IMR-90 (cell line): ENCODE data around the gene IER5L. TPM values are rescaled to one million over a fixed set of nuclear protein-coding genes. Genes with fewer than 3 reads are reported as not detected.
A peak's percentile ranks its signal among the peaks of the same experiment; 100 is the strongest.
"Not testable (repeated sequence)": the region's sequence is repeated elsewhere in the genome, so short reads cannot be mapped to it uniquely, and the experiment has no call there.

Source experiments
- ATAC-seq: fragments of 200-7000 bp; cut with Tn5 transposase; 2 replicates; pipeline ENCODE4 v1.9.1; 2020; ENCODE audit warnings: low read depth, mild to moderate bottlenecking, moderate library complexity
- BruUV-seq: library from RNA; stranded (reverse); fragments of 400-500 nt; replicated peaks from 2 replicates; lab custom pipeline; 2021; lab: Mats Ljungman, UMichigan
- CTCF ChIA-PET: fragments of 300-600 bp; formaldehyde crosslinking; extraction: SDS; loops from one replicate; lab custom pipeline; 2021; ENCODE audit warnings: antibody characterized with exemption; lab: Yijun Ruan, JAX
- POLR2A ChIA-PET: fragments of 300-600 bp; sonication (Branson Sonifier 250); formaldehyde crosslinking; loops from one replicate; lab custom pipeline; 2022; ENCODE audit warnings: antibody characterized with exemption; ENCODE audit not compliant: unreplicated experiment; lab: Charles Lee
- DNase-seq: peaks from one replicate; pipeline ENCODE4 v3.0.0; 2013
- H2AFZ ChIP-seq: replicated peaks from 2 replicates; pipeline ENCODE3; 2013; ENCODE audit warnings: low read length, mild to moderate bottlenecking; ENCODE audit not compliant: poor library complexity
- H2AK5ac ChIP-seq: 2 replicates; pipeline ENCODE4 v1.6.1; 2013; ENCODE audit warnings: low read depth, low read length, inconsistent platforms
- H2AK9ac ChIP-seq: replicated peaks from 2 replicates; pipeline ENCODE3; 2013; ENCODE audit warnings: mild to moderate bottlenecking, low read depth, low read length, moderate library complexity; ENCODE audit not compliant: poor library complexity
- H2BK120ac ChIP-seq: 2 replicates; pipeline ENCODE4 v1.6.1; 2013; ENCODE audit warnings: low read depth, low read length, inconsistent platforms
- H2BK15ac ChIP-seq: 3 replicates; pipeline ENCODE4 v1.6.1; 2013; ENCODE audit warnings: low read depth, low read length, inconsistent platforms
- H2BK20ac ChIP-seq: 2 replicates; pipeline ENCODE4 v1.6.1; 2013; ENCODE audit warnings: low read depth, mild to moderate bottlenecking, inconsistent platforms, low read length, moderate library complexity
- H2BK5ac ChIP-seq: 2 replicates; pipeline ENCODE4 v1.6.1; 2013; ENCODE audit warnings: mild to moderate bottlenecking, low read depth, low read length, inconsistent platforms; ENCODE audit not compliant: poor library complexity, severe bottlenecking
- H3K14ac ChIP-seq: replicated peaks from 2 replicates; pipeline ENCODE4 v1.6.1; 2013; ENCODE audit warnings: low read depth, low read length, inconsistent platforms
- H3K18ac ChIP-seq: 2 replicates; pipeline ENCODE4 v1.6.1; 2013; ENCODE audit warnings: low read depth, low read length, control low read depth
- H3K23ac ChIP-seq: 2 replicates; pipeline ENCODE4 v1.6.1; 2013; ENCODE audit warnings: low read depth, low read length, inconsistent platforms
- H3K27ac ChIP-seq: 2 replicates; pipeline ENCODE4 v1.5.1; 2013; ENCODE audit warnings: mild to moderate bottlenecking, control low read depth, low read length; ENCODE audit not compliant: insufficient read depth
- H3K27me3 ChIP-seq: 2 replicates; pipeline ENCODE4 v1.6.1; 2013; ENCODE audit warnings: low read length; ENCODE audit not compliant: control insufficient read depth, insufficient read depth
- H3K36me3 ChIP-seq: 2 replicates; pipeline ENCODE4 v1.6.1; 2013; ENCODE audit warnings: low read length, mixed read lengths; ENCODE audit not compliant: control insufficient read depth, insufficient read depth
- H3K4ac ChIP-seq: 2 replicates; pipeline ENCODE4 v1.6.1; 2013; ENCODE audit warnings: low read depth, low read length, inconsistent platforms
- H3K4me1 ChIP-seq: 2 replicates; pipeline ENCODE4 v1.6.1; 2013; ENCODE audit warnings: low read length, mixed read lengths; ENCODE audit not compliant: control insufficient read depth, insufficient read depth
- H3K4me2 ChIP-seq: 2 replicates; pipeline ENCODE4 v1.6.1; 2013; ENCODE audit warnings: low read depth, mild to moderate bottlenecking, control low read depth, low read length, moderate library complexity
- H3K4me3 ChIP-seq: 2 replicates; pipeline ENCODE4 v1.5.1; 2013; ENCODE audit warnings: low read depth, mild to moderate bottlenecking, control low read depth, low read length, moderate library complexity; ENCODE audit not compliant: insufficient read depth
- H3K56ac ChIP-seq: 2 replicates; pipeline ENCODE4 v1.6.1; 2013; ENCODE audit warnings: low read length, inconsistent platforms; ENCODE audit not compliant: insufficient read depth; ENCODE audit errors: extremely low read depth
- H3K79me1 ChIP-seq, 2 experiments: 2 replicates each; pipeline ENCODE4 v1.6.1; 2013; ENCODE audit warnings: low read length in 2 of 2, inconsistent platforms in 1 of 2, low read depth in 1 of 2
- H3K9ac ChIP-seq: 2 replicates; pipeline ENCODE4 v1.6.1; 2013; ENCODE audit warnings: low read depth, low read length, control low read depth
- H3K9me1 ChIP-seq: 2 replicates; pipeline ENCODE4 v1.6.1; 2013; ENCODE audit warnings: low read length, inconsistent platforms; ENCODE audit not compliant: insufficient read depth
- H3K9me3 ChIP-seq: 2 replicates; pipeline ENCODE4 v1.6.1; 2013; ENCODE audit warnings: low read length; ENCODE audit not compliant: control insufficient read depth, insufficient read depth
- H4K20me1 ChIP-seq: 2 replicates; pipeline ENCODE4 v1.6.1; 2013; ENCODE audit warnings: low read length, inconsistent platforms; ENCODE audit not compliant: insufficient read depth
- H4K5ac ChIP-seq: 2 replicates; pipeline ENCODE4 v1.6.1; 2013; ENCODE audit warnings: mild to moderate bottlenecking, low read depth, low read length, control low read depth
- H4K8ac ChIP-seq, 2 experiments: 2 replicates each; pipeline ENCODE4 v1.6.1; 2013; ENCODE audit warnings: low read depth in 2 of 2, low read length in 2 of 2, control low read depth in 1 of 2, inconsistent platforms in 1 of 2
- H4K91ac ChIP-seq: 2 replicates; pipeline ENCODE4 v1.6.1; 2013; ENCODE audit warnings: low read depth, low read length, inconsistent platforms; ENCODE audit not compliant: insufficient read depth
- CEBPB ChIP-seq: IDR thresholded peaks from 2 replicates; pipeline ENCODE4 v1.6.1; 2012; ENCODE audit warnings: low read depth, low read length, improper control_type of control experiment
- MAFK ChIP-seq: IDR thresholded peaks from 2 replicates; pipeline ENCODE4 v1.6.1; 2012; ENCODE audit warnings: low read depth, low read length, improper control_type of control experiment
- WGBS, 2 experiments: methylation state at CpG; one replicate each; pipeline versions ENCODE4 v1.1.5 to v1.1.7; 2013; ENCODE audit warnings: missing lambda C conversion rate in 2 of 2; ENCODE audit not compliant: insufficient read length in 1 of 2; ENCODE audit errors: extremely low coverage in 2 of 2; 5-methylcytosine and 5-hydroxymethylcytosine counted together
- dilution Hi-C: fragments of 300-500 bp; cut with HindIII; formaldehyde crosslinking; loops from one replicate; pipeline ENCODE4 v1.14.3; 2018; ENCODE audit warnings: low sequenced_read_pairs; ENCODE audit not compliant: unreplicated experiment
- in situ Hi-C: fragments of 300-500 bp; cut with MboI; formaldehyde crosslinking; loops from 3 replicates; pipeline ENCODE4 v1.14.3; 2019; ENCODE audit warnings: low sequenced_read_pairs, inconsistent platforms, mixed read lengths
- intact Hi-C: fragments of 100-400 bp; cut with micrococcal nuclease; formaldehyde crosslinking; loops from 2 replicates; pipeline ENCODE4 v1.10.0; 2022
- polyA plus RNA-seq, 3 experiments: library from polyadenylated mRNA; depleted of rRNA; stranded (reverse); fragments of >200 nt; gene quantifications; 2 replicates each; pipeline ENCODE4 v1.2.3, GENCODE V29; 2012; ENCODE audit warnings: low replicate concordance in 1 of 3
- total RNA-seq: library from RNA; depleted of rRNA; stranded (reverse); fragments of >200 nt; gene quantifications from 2 replicates; pipeline ENCODE4 v1.2.3, GENCODE V29; 2012

Gene IER5L
- total and polyA plus RNA-seq, 2 of the 4 experiments (the other 2 are of a cell fraction), result 12.5 to 13.4 TPM

DNA sequence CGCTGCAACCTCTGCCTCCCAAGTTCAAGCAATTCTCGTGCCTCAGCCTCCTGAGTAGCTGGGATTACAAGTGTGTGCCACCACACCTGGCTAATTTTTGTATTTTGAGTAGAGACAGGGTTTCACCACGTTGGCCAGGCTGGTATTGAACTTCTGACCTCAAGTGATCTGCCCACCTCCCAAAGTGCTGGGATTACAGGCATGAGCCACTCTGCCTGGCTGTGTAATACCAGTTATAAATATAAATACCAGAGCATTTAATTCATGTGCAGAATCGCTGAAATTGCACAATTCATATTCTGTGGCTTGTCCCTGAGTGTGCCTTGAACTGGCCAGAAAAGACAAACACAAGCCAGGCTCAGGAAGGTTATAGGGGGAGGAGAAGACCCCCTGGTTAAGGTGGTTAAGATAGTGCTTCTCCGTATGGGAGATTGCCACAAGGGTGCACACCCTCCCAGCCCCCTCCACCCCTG is 14.8 kb downstream of the IER5L start:
- peak overlapping the region; percentile 9; the same call in 1 of the 2 replicates for H3K27ac ChIP-seq
- H3K36me3 ChIP-seq, H2BK15ac ChIP-seq, H4K91ac ChIP-seq, H3K4me3 ChIP-seq, H4K5ac ChIP-seq, in situ Hi-C loops, H3K9ac ChIP-seq, intact Hi-C loops, H3K14ac ChIP-seq, H3K18ac ChIP-seq, dilution Hi-C loops, H3K27me3 ChIP-seq, POLR2A ChIA-PET, H4K20me1 ChIP-seq, H3K23ac ChIP-seq, H3K56ac ChIP-seq, H3K9me3 ChIP-seq, H3K4me2 ChIP-seq, H2AFZ ChIP-seq, BruUV-seq, H2BK20ac ChIP-seq: not testable (repeated sequence)
- H3K79me1 ChIP-seq, result peaks cover 0 to 26% of the 10 kb centered on the region in 2 experiments; a peak in 2 of 4 replicates
- peak overlapping the region; percentile 76 for H2AK9ac ChIP-seq
- peak overlapping the region; percentile 60; the same call in 1 of the 2 replicates for H2BK120ac ChIP-seq
- CTCF ChIA-PET, result interaction anchor here (2.4 kb wide), 1 partner anchor 20 kb away, joined by 5 read pairs; no protein-coding TSS in a partner anchor
- TF ChIP-seq CEBPB (peak; percentile 80), MAFK (0 out of 2 replicates have a peak, but pooled peaks have one; percentile 11)
- DNase-seq (peak; percentile 22), ATAC-seq (peak; percentile 8; the same call in 1 of the 2 replicates)
- peak overlapping the region; percentile 74 for H2AK5ac ChIP-seq
- H4K8ac ChIP-seq, result peak overlapping the region in 1 of 2 experiments; percentile 9; a peak in 1 of 4 replicates
- peak overlapping the region; percentile 34 for H2BK5ac ChIP-seq
- H3K9me1 ChIP-seq, result peaks cover 21% of the 10 kb centered on the region
- peaks cover 25% of the 10 kb centered on the region for H3K4me1 ChIP-seq
- H3K4ac ChIP-seq, result peak overlapping the region; percentile 59; the same call in 1 of the 2 replicates
- no CpG with 5 or more reads among the region's 5 CpGs for WGBS, 2 experiments
